Ishikawa (cell line): Measurements from ENCODE around the gene NDC1.

Source experiments
- CREB1 ChIP-seq: IDR thresholded peaks from 2 replicates; pipeline ENCODE4 v1.6.1; 2012; ENCODE audit warnings: low read depth
- EGR1 ChIP-seq: IDR thresholded peaks from 2 replicates; pipeline ENCODE4 v1.6.1; 2012
- EP300 ChIP-seq: IDR thresholded peaks from 2 replicates; pipeline ENCODE4 v1.6.1; 2012; ENCODE audit warnings: borderline replicate concordance
- FOXM1 ChIP-seq: IDR thresholded peaks from 2 replicates; pipeline ENCODE4 v1.6.1; 2012; ENCODE audit warnings: low read depth, borderline replicate concordance
- NFIC ChIP-seq: IDR thresholded peaks from 2 replicates; pipeline ENCODE4 v1.6.1; 2012
- RAD21 ChIP-seq: IDR thresholded peaks from 2 replicates; pipeline ENCODE4 v1.6.1; 2012; ENCODE audit warnings: low read depth
- TAF1 ChIP-seq: IDR thresholded peaks from 2 replicates; pipeline ENCODE4 v1.6.1; 2012; ENCODE audit warnings: low read depth, mild to moderate bottlenecking
- TEAD4 ChIP-seq: IDR thresholded peaks from 2 replicates; pipeline ENCODE4 v1.6.1; 2012
- YY1 ChIP-seq: IDR thresholded peaks from 2 replicates; pipeline ENCODE4 v1.6.1; 2012; ENCODE audit warnings: low read depth
- ZBTB7A ChIP-seq: IDR thresholded peaks from 2 replicates; pipeline ENCODE4 v1.6.1; 2012; ENCODE audit warnings: low read depth
- TF ChIP-seq, protein P1 (sequence below): IDR thresholded peaks from 2 replicates; pipeline ENCODE4 v1.6.1; 2012; ENCODE audit warnings: low read depth, mild to moderate bottlenecking
- TF ChIP-seq, protein P2 (sequence below): IDR thresholded peaks from 2 replicates; pipeline ENCODE4 v1.6.1; 2012

DNA sequence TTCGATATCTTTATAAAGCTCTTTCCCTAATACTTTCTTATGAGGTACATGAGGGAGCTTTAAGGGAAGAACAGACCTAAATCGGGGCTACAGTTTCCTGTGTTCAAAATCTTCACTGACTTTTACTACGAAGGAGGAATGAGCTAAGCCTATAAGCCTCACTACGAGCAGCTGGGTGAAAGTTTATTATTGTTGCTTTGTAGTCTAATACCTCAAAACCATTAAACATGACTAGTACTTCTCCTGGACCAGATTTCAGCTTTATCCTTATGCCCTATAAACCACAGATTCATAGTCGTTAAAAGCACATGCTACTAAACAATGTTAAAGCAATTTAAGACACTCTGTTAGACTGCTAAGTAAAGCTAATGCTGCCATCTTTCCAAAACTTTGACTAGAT is 30.2 kb downstream of the NDC1 start:
- TF ChIP-seq YY1, result no peak
- TF ChIP-seq TEAD4, result no peak
- no peak for TF ChIP-seq EGR1
- no peak for TF ChIP-seq TAF1
- TF ChIP-seq, protein P1, sequence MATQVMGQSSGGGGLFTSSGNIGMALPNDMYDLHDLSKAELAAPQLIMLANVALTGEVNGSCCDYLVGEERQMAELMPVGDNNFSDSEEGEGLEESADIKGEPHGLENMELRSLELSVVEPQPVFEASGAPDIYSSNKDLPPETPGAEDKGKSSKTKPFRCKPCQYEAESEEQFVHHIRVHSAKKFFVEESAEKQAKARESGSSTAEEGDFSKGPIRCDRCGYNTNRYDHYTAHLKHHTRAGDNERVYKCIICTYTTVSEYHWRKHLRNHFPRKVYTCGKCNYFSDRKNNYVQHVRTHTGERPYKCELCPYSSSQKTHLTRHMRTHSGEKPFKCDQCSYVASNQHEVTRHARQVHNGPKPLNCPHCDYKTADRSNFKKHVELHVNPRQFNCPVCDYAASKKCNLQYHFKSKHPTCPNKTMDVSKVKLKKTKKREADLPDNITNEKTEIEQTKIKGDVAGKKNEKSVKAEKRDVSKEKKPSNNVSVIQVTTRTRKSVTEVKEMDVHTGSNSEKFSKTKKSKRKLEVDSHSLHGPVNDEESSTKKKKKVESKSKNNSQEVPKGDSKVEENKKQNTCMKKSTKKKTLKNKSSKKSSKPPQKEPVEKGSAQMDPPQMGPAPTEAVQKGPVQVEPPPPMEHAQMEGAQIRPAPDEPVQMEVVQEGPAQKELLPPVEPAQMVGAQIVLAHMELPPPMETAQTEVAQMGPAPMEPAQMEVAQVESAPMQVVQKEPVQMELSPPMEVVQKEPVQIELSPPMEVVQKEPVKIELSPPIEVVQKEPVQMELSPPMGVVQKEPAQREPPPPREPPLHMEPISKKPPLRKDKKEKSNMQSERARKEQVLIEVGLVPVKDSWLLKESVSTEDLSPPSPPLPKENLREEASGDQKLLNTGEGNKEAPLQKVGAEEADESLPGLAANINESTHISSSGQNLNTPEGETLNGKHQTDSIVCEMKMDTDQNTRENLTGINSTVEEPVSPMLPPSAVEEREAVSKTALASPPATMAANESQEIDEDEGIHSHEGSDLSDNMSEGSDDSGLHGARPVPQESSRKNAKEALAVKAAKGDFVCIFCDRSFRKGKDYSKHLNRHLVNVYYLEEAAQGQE, result no peak
- no peak for TF ChIP-seq CREB1
- no peak for TF ChIP-seq FOXM1
- TF ChIP-seq ZBTB7A, result no peak
- TF ChIP-seq EP300, result no peak
- no peak for TF ChIP-seq RAD21
- TF ChIP-seq, protein P2, sequence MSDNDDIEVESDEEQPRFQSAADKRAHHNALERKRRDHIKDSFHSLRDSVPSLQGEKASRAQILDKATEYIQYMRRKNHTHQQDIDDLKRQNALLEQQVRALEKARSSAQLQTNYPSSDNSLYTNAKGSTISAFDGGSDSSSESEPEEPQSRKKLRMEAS, result no peak
- no peak for TF ChIP-seq NFIC
